Kidney (tissue), 14 donors: Measurements from ENCODE around the gene KLF13. TPM values are rescaled to one million over a fixed set of nuclear protein-coding genes. Genes with fewer than 3 reads are reported as not detected.

Experiments used
- DNase-seq, 5 donors: peaks; one replicate each; pipeline ENCODE4 v3.0.0-alpha.2; 2013 to 2020
- FAIRE-seq: peaks from 2 replicates; lab custom pipeline; 2012; peaks lifted over from hg19 to GRCh38; lab: Jason Lieb, UNC
- H3K27ac ChIP-seq, 2 donors: one replicate each; pipeline ENCODE4 v1.7.0; 2013; ENCODE audit warnings: low read depth in 2 of 2, low read length in 2 of 2, inconsistent platforms in 1 of 2
- H3K27me3 ChIP-seq: one replicate; pipeline ENCODE4 v1.7.1; 2013; ENCODE audit warnings: low read length, inconsistent platforms; ENCODE audit not compliant: control insufficient read depth, insufficient read depth
- H3K36me3 ChIP-seq, 3 donors: one replicate each; pipeline versions ENCODE4 v1.7.0 to v1.7.1; 2013; ENCODE audit warnings: low read length in 3 of 3, control low read depth in 1 of 3, inconsistent platforms in 1 of 3; ENCODE audit not compliant: insufficient read depth in 3 of 3, control insufficient read depth in 2 of 3
- H3K4me1 ChIP-seq, 3 donors: one replicate each; pipeline versions ENCODE4 v1.7.0 to v1.7.1; 2013; ENCODE audit warnings: low read length in 3 of 3, inconsistent platforms in 1 of 3, low read depth in 1 of 3; ENCODE audit not compliant: control insufficient read depth in 2 of 3, insufficient read depth in 2 of 3
- H3K4me3 ChIP-seq, 3 donors: one replicate each; pipeline versions ENCODE4 v1.7.0 to v1.8.1; 2013; ENCODE audit warnings: low read length in 3 of 3, control low read depth in 1 of 3, inconsistent platforms in 1 of 3
- H3K9ac ChIP-seq, 3 donors: one replicate each; pipeline versions ENCODE4 v1.7.0 to v1.7.1; 2013; ENCODE audit warnings: low read length in 3 of 3, control low read depth in 1 of 3, inconsistent platforms in 1 of 3
- H3K9me3 ChIP-seq, 3 donors: one replicate each; pipeline versions ENCODE4 v1.7.0 to v1.7.1; 2013; ENCODE audit warnings: low read length in 3 of 3, control low read depth in 1 of 3, inconsistent platforms in 1 of 3; ENCODE audit not compliant: control insufficient read depth in 2 of 3, insufficient read depth in 1 of 3
- intact Hi-C: fragments of 100-400 bp; cut with DNase I; formaldehyde crosslinking; loops from one replicate; pipeline ENCODE4 v1.11.1; 2022
- polyA plus RNA-seq: library from polyadenylated mRNA; stranded (reverse); fragments of 350-450 nt; fragmentation: Illumina TruSeq; extraction: RNeasy Lipid Tissue Mini Kit (QIAGEN cat#74804); gene quantifications from one replicate; pipeline ENCODE4 v1.2.3, GENCODE V29; 2014; ENCODE audit warnings: low read depth, low replicate concordance; ENCODE audit not compliant: insufficient read depth
- total RNA-seq: library from RNA; stranded (reverse); fragmentation: NEBNext Ultra II Directional; extraction: Animal tissue kit (Norgen Biotek cat#: 25700); gene quantifications from one replicate; pipeline ENCODE4 v1.2.1, GENCODE V29; 2021
- TF ChIP-seq, protein P1 (sequence below): IDR thresholded peaks from 3 replicates; pipeline ENCODE4 v1.5.1; 2012; ENCODE audit warnings: mild to moderate bottlenecking, moderate library complexity, borderline replicate concordance; ENCODE audit not compliant: insufficient read depth; ENCODE audit errors: extremely low read depth
- donor health status: control.
- donor health status: control.
- donor health status: control.
- donor health status: control.
- donor health status: control.
- donor health status: DM: yes; HTN: yes; CAD: no.
- donor health status: Normal renal cell carcinoma (clear cell type).

KLF13 gene
- total and polyA plus RNA-seq, 2 donors from 2014 or later = 55.5 to 123 TPM

DNA sequence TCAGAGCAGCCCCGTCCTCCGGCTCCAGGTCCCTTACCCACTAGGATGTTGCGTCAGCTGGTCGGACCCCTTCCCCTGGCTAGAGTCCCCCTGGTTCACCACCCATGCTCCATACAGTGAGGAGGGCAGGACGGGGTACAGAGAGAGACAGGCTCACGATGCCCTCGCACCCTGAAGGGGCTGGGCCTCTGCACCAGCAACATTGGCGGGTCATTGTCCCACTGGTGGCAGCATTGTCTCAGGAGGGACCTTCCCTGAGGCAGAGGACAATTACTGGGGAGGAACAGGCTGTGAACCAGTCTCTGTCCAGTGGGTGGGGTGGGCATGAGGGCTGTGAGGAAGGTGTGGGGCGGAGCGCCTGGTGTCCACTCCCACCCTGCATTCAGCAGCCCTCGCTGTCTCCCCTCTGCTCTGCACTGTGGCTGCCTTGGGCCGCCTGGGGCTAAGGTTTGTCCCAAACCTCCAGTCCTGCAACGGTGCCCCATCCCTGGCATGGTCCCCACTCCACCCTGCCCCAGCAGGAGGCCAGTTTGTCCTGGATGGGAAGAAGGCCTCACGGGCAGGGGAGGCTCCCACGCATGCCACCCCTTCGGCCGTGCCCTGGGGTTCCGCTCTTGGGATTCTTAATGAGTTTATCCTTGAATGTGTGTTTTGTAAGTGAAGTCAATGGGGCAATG, 48.0 kb upstream of the KLF13 start:
- H3K9ac ChIP-seq = no peak overlapping the region
- intact Hi-C loops = no loop called here
- no peak for FAIRE-seq
- TF ChIP-seq, protein P1, sequence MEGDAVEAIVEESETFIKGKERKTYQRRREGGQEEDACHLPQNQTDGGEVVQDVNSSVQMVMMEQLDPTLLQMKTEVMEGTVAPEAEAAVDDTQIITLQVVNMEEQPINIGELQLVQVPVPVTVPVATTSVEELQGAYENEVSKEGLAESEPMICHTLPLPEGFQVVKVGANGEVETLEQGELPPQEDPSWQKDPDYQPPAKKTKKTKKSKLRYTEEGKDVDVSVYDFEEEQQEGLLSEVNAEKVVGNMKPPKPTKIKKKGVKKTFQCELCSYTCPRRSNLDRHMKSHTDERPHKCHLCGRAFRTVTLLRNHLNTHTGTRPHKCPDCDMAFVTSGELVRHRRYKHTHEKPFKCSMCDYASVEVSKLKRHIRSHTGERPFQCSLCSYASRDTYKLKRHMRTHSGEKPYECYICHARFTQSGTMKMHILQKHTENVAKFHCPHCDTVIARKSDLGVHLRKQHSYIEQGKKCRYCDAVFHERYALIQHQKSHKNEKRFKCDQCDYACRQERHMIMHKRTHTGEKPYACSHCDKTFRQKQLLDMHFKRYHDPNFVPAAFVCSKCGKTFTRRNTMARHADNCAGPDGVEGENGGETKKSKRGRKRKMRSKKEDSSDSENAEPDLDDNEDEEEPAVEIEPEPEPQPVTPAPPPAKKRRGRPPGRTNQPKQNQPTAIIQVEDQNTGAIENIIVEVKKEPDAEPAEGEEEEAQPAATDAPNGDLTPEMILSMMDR = no peak
- H3K9me3 ChIP-seq = no peaks in the 10 kb centered on the region
- H3K27me3 ChIP-seq = no peaks in the 10 kb centered on the region
- H3K4me3 ChIP-seq = no peak overlapping the region
- no peak overlapping the region for H3K27ac ChIP-seq
- peaks cover 0 to 2% (median 0%) of the 10 kb centered on the region in 3 donors for H3K4me1 ChIP-seq
- peak in 4 of 5 donors; percentile 20 to 51 (median 35) for DNase-seq
- no peaks in the 10 kb centered on the region for H3K36me3 ChIP-seq

DNA sequence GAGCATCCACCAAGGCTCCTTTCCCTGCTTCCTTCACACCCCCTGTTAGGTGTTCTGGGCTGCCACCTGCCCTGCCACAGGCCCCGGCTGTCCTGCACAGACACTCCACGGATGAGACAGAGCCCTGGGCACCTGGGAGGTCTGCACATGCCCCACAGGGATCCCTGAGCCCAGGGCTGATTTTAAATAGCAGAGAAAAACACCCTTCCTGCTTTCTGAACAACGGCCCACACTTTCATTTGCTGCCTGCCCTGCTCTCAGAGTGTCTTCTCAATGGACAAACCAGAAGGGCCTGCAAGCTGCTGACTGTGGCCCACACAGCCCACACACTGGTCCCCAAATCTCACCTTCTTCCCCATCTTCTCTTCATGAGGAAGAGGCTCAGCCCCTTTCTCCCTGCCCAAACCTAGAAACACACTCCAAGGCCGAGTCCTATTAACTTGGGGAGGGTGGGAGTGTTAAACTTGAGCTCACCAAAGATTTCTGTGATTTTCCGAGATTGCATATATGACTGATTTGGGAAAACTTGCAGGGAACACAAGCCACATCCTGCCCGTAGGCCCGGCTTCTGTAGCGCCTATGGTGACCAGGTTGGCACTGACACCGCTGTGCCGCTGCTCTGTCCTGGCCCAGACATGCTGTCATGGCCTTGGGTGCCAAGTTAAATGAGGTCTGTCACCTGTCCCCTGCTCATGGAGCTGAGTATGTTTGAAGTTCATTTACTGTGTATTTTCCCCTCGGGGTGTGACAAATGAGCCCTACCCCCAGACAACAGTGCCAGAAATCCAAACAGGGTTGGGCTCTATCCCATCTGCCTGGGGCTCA, 47.2 kb upstream of the KLF13 start:
- Histone ChIP-seq H3K27me3 (no peaks in the 10 kb centered on the region), H3K9me3 (no peaks in the 10 kb centered on the region), H3K27ac (no peak overlapping the region), H3K4me1 (peaks cover 0 to 2% (median 0%) of the 10 kb centered on the region in 3 donors), H3K36me3 (no peaks in the 10 kb centered on the region), H3K4me3 (no peak overlapping the region), H3K9ac (no peak overlapping the region)
- DNase-seq (peak in 2 of 5 donors; percentile 3 to 43), FAIRE-seq (no peak)
- TF ChIP-seq, protein P1 = no peak
- intact Hi-C loops = no loop called here

DNA sequence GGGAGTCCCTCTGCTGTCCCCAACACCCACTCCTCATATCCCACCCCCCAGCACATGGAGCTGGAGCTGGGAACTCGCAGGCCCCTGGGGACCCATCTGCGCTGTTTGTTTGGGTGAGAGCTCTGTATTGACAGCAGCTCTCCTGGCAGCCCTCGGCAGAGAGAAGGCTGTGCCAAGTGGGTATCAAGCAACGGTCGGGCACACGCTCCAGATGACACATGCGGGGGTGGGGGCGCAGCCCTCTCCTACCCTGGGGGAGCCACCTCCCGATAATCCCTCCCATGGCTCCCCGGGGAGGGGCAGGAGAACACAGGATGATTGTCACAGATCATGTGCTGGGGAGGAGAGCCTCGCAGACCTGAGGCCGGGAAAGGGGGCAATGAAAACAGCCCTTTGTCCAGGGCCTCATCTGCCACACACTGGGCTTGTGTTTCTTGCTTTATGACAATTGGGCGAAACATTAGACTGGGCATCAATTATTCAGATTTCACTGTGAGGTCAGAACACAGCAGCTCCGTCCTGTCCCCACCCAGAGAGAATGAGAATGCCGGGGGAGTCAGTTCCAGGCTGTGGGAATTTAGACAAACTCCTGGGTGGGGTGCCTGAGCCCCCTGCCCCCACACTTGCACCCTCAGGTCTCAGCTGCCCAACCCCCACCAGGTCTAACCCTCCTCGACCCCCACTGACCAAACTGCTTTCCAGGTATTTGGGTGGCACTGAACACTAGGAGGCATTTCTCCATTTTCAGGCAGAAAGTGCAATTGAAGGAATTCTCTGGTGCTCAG, 46.4 kb upstream of the KLF13 start:
- DNase-seq (peak; percentile 64 to 72 (median 68)), FAIRE-seq (no peak)
- H3K36me3 ChIP-seq = no peaks in the 10 kb centered on the region
- H3K27me3 ChIP-seq = no peaks in the 10 kb centered on the region
- no peak overlapping the region for H3K27ac ChIP-seq
- TF ChIP-seq, protein P1 = no peak
- H3K9me3 ChIP-seq = no peaks in the 10 kb centered on the region
- intact Hi-C loops = no loop called here
- no peak overlapping the region for H3K4me3 ChIP-seq
- H3K4me1 ChIP-seq = peaks cover 0 to 2% (median 0%) of the 10 kb centered on the region in 3 donors
- H3K9ac ChIP-seq = no peak overlapping the region
